Liver (tissue), 9 donors: ENCODE data around the gene AGBL4. TPM values are rescaled to one million over a fixed set of nuclear protein-coding genes. Genes with fewer than 3 reads are reported as not detected.

Source experiments
- DNase-seq: peaks from one replicate; pipeline ENCODE4 v3.0.0-alpha.2; 2017; ENCODE audit warnings: low spot score
- H3K27ac ChIP-seq, 2 donors: one replicate each; pipeline ENCODE4 v1.7.0; 2013; ENCODE audit warnings: inconsistent platforms in 2 of 2, low read length in 2 of 2, control low read depth in 1 of 2, low read depth in 1 of 2, mild to moderate bottlenecking in 1 of 2
- H3K27me3 ChIP-seq, 4 donors: one replicate each; pipeline versions ENCODE4 v1.6.1 to v1.7.0; 2013; ENCODE audit warnings: low read length in 3 of 4, inconsistent platforms in 1 of 4, mild to moderate bottlenecking in 1 of 4, moderate library complexity in 1 of 4; ENCODE audit not compliant: control insufficient read depth in 4 of 4, insufficient read depth in 4 of 4
- H3K36me3 ChIP-seq, 4 donors: one replicate each; pipeline versions ENCODE4 v1.6.1 to v1.7.0; 2013; ENCODE audit warnings: low read length in 3 of 4, mild to moderate bottlenecking in 3 of 4, low read depth in 1 of 4, moderate library complexity in 1 of 4; ENCODE audit not compliant: control insufficient read depth in 4 of 4, insufficient read depth in 3 of 4
- H3K4me1 ChIP-seq, 4 donors: one replicate each; pipeline versions ENCODE4 v1.6.1 to v1.7.0; 2013; ENCODE audit warnings: low read length in 3 of 4, mild to moderate bottlenecking in 3 of 4, moderate library complexity in 1 of 4; ENCODE audit not compliant: control insufficient read depth in 4 of 4, insufficient read depth in 4 of 4
- H3K4me3 ChIP-seq, 3 donors: one replicate each; pipeline versions ENCODE4 v1.6.1 to v1.7.0; 2013; ENCODE audit warnings: low read length in 3 of 3, control low read depth in 1 of 3, low read depth in 1 of 3, mild to moderate bottlenecking in 1 of 3
- H3K9ac ChIP-seq, 2 donors: one replicate each; pipeline ENCODE4 v1.7.0; 2013; ENCODE audit warnings: low read length in 2 of 2, mild to moderate bottlenecking in 2 of 2, moderate library complexity in 2 of 2, control low read depth in 1 of 2, low read depth in 1 of 2
- H3K9me3 ChIP-seq, 4 donors: one replicate each; pipeline versions ENCODE4 v1.6.1 to v1.7.0; 2013; ENCODE audit warnings: low read length in 3 of 4; ENCODE audit not compliant: control insufficient read depth in 4 of 4
- EGR1 ChIP-seq, 2 donors: IDR thresholded peaks; 2 replicates each; pipeline ENCODE4 v1.6.1; 2016 to 2018; ENCODE audit warnings: antibody characterized with exemption in 2 of 2, low read depth in 2 of 2
- FOXA1 ChIP-seq: IDR thresholded peaks from 2 replicates; pipeline ENCODE4 v1.6.1; 2016; ENCODE audit warnings: antibody characterized with exemption
- GABPA ChIP-seq, 2 donors: IDR thresholded peaks in 1 of 2; conservative IDR thresholded peaks in 1 of 2; 2 replicates each; pipeline ENCODE4 v1.6.1; 2016; ENCODE audit warnings: antibody characterized with exemption in 2 of 2, mild to moderate bottlenecking in 1 of 2, moderate library complexity in 1 of 2
- HNF4A ChIP-seq, 2 donors: conservative IDR thresholded peaks; 2 replicates each; pipeline ENCODE4 v1.6.1; 2016; ENCODE audit warnings: antibody characterized with exemption in 2 of 2, mild to moderate bottlenecking in 2 of 2
- HNF4G ChIP-seq: IDR thresholded peaks from 2 replicates; pipeline ENCODE4 v1.6.1; 2016; ENCODE audit warnings: antibody characterized with exemption
- JUND ChIP-seq, 2 donors: IDR thresholded peaks; 2 replicates each; pipeline ENCODE4 v1.6.1; 2016; ENCODE audit warnings: antibody characterized with exemption in 2 of 2
- RXRA ChIP-seq, 2 donors: IDR thresholded peaks; 2 replicates each; pipeline ENCODE4 v1.6.1; 2017 to 2018; ENCODE audit warnings: antibody characterized with exemption in 2 of 2, mild to moderate bottlenecking in 1 of 2
- SP1 ChIP-seq: IDR thresholded peaks from 2 replicates; pipeline ENCODE4 v1.6.1; 2018; ENCODE audit warnings: antibody characterized with exemption, mild to moderate bottlenecking
- TAF1 ChIP-seq: conservative IDR thresholded peaks from 2 replicates; pipeline ENCODE4 v1.6.1; 2016; ENCODE audit warnings: antibody characterized with exemption, mild to moderate bottlenecking
- YY1 ChIP-seq: IDR thresholded peaks from 2 replicates; pipeline ENCODE4 v1.6.1; 2016; ENCODE audit warnings: antibody characterized with exemption, mild to moderate bottlenecking
- WGBS: extraction: QIAGEN DNeasy Blood & Tissue Kit; methylation state at CpG from one replicate; pipeline ENCODE4 v1.1.7; 2013; 5-methylcytosine and 5-hydroxymethylcytosine counted together
- polyA plus RNA-seq, 2 donors: library from polyadenylated mRNA; stranded (reverse) in 1 of 2; unstranded in 1 of 2; fragments of 200-250 nt in 1 of 2; fragments of >200 nt in 1 of 2; fragmentation: Nextera tagmentation in 1 of 2; extraction: Ambion mirVana in 1 of 2; gene quantifications; one replicate each; pipeline versions ENCODE4 v1.2.1 to v1.2.3, GENCODE V29; 2013 to 2015
- total RNA-seq, 2 donors: library from RNA; depleted of rRNA; stranded (reverse); fragments of >200 nt; gene quantifications; one replicate each; pipeline ENCODE4 v1.2.3, GENCODE V29; 2014
- TF ChIP-seq, protein P1 (sequence below): IDR thresholded peaks from 2 replicates; pipeline ENCODE4 v1.6.1; 2016; ENCODE audit warnings: antibody characterized with exemption
- TF ChIP-seq, protein P2 (sequence below): IDR thresholded peaks from 2 replicates; pipeline ENCODE4 v1.6.1; 2016; ENCODE audit warnings: antibody characterized with exemption, mild to moderate bottlenecking
- TF ChIP-seq, protein P3 (sequence below): IDR thresholded peaks from 2 replicates; pipeline ENCODE4 v1.6.1; 2016; ENCODE audit warnings: antibody characterized with exemption
- TF ChIP-seq, protein P4 (sequence below): fragments of 150-350 bp; IDR thresholded peaks from 2 replicates; pipeline ENCODE4 v1.5.1; 2017; ENCODE audit warnings: improper control_type of control experiment, low read depth, low read length; ENCODE audit not compliant: missing input control
- donor health status: healthy.
- donor health status: healthy.
- donor health status: healthy.
- donor health status: healthy.
- donor health status: healthy.

AGBL4 gene
- total and polyA plus RNA-seq, 4 donors, result 0.75 to 0.76 TPM; not detected in 2

DNA sequence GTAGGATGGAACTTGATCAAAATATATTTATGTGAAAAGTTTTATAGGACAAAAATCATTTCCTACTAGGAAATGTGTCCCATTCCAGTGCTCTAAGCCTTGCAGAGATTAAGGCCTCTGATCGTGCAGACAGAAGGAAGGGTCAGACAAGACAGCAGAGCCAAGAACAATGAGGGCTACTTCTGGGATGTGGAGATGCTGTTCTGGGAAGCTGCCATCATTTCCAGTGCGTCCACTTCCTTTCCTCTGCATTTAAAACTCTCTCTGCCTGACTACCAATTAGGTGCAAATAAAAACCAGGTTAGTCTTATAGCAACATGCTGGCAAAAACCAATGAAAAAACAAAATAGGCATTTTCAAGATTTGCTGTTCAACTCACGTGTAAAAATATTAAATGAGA lies 1283.1 kb downstream of the AGBL4 start:
- TF ChIP-seq EGR1 (IDR thresholded peaks at IDR 0.05; ENCODE audit: low read depth in 2 of 2), result no peak
- TF ChIP-seq SP1, result no peak
- TF ChIP-seq GABPA (IDR thresholded peaks at IDR 0.05 in 1 of 2, conservative IDR thresholded peaks at IDR 0.05 in 1 of 2), result no peak
- TF ChIP-seq TAF1, result no peak
- TF ChIP-seq HNF4G, result no peak
- no peak for TF ChIP-seq FOXA1
- TF ChIP-seq, protein P1, sequence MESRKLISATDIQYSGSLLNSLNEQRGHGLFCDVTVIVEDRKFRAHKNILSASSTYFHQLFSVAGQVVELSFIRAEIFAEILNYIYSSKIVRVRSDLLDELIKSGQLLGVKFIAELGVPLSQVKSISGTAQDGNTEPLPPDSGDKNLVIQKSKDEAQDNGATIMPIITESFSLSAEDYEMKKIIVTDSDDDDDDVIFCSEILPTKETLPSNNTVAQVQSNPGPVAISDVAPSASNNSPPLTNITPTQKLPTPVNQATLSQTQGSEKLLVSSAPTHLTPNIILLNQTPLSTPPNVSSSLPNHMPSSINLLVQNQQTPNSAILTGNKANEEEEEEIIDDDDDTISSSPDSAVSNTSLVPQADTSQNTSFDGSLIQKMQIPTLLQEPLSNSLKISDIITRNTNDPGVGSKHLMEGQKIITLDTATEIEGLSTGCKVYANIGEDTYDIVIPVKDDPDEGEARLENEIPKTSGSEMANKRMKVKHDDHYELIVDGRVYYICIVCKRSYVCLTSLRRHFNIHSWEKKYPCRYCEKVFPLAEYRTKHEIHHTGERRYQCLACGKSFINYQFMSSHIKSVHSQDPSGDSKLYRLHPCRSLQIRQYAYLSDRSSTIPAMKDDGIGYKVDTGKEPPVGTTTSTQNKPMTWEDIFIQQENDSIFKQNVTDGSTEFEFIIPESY, result no peak
- TF ChIP-seq, protein P2, sequence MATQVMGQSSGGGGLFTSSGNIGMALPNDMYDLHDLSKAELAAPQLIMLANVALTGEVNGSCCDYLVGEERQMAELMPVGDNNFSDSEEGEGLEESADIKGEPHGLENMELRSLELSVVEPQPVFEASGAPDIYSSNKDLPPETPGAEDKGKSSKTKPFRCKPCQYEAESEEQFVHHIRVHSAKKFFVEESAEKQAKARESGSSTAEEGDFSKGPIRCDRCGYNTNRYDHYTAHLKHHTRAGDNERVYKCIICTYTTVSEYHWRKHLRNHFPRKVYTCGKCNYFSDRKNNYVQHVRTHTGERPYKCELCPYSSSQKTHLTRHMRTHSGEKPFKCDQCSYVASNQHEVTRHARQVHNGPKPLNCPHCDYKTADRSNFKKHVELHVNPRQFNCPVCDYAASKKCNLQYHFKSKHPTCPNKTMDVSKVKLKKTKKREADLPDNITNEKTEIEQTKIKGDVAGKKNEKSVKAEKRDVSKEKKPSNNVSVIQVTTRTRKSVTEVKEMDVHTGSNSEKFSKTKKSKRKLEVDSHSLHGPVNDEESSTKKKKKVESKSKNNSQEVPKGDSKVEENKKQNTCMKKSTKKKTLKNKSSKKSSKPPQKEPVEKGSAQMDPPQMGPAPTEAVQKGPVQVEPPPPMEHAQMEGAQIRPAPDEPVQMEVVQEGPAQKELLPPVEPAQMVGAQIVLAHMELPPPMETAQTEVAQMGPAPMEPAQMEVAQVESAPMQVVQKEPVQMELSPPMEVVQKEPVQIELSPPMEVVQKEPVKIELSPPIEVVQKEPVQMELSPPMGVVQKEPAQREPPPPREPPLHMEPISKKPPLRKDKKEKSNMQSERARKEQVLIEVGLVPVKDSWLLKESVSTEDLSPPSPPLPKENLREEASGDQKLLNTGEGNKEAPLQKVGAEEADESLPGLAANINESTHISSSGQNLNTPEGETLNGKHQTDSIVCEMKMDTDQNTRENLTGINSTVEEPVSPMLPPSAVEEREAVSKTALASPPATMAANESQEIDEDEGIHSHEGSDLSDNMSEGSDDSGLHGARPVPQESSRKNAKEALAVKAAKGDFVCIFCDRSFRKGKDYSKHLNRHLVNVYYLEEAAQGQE, result no peak
- no peak for TF ChIP-seq YY1
- TF ChIP-seq, protein P3, sequence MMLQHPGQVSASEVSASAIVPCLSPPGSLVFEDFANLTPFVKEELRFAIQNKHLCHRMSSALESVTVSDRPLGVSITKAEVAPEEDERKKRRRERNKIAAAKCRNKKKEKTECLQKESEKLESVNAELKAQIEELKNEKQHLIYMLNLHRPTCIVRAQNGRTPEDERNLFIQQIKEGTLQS, result no peak
- no peak for TF ChIP-seq HNF4A (conservative IDR thresholded peaks at IDR 0.05)

DNA sequence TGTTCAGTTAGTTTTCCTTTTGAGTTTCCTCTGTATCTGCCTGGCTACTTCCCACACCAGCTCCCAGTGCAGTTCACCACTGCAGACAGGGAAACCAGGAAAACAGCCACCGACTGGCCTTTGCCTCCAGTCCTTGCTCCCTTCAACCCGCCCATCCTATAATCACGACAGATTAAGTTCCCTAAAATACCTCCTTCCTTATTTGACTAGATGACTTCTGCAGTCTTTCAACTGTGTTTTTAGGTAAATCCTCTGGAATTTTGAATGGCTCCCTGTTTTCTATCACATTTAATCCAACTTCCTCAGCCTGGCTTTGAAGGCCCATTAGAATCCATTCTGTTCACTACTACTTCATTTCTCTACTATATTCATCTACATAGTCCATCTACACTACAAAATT lies 1284.7 kb downstream of the AGBL4 start:
- no peak overlapping the region for H3K27ac ChIP-seq
- no peaks in the 10 kb centered on the region for H3K4me1 ChIP-seq
- H3K9ac ChIP-seq, result no peak overlapping the region
- no peaks in the 10 kb centered on the region for H3K9me3 ChIP-seq
- no peaks in the 10 kb centered on the region for H3K27me3 ChIP-seq
- DNase-seq, result no peak
- no peak overlapping the region for H3K4me3 ChIP-seq
- TF ChIP-seq HNF4A (conservative IDR thresholded peaks at IDR 0.05), result no peak
- no peak for TF ChIP-seq TAF1
- TF ChIP-seq JUND (IDR thresholded peaks at IDR 0.05), result no peak
- TF ChIP-seq, protein P1, result no peak
- TF ChIP-seq, protein P4, sequence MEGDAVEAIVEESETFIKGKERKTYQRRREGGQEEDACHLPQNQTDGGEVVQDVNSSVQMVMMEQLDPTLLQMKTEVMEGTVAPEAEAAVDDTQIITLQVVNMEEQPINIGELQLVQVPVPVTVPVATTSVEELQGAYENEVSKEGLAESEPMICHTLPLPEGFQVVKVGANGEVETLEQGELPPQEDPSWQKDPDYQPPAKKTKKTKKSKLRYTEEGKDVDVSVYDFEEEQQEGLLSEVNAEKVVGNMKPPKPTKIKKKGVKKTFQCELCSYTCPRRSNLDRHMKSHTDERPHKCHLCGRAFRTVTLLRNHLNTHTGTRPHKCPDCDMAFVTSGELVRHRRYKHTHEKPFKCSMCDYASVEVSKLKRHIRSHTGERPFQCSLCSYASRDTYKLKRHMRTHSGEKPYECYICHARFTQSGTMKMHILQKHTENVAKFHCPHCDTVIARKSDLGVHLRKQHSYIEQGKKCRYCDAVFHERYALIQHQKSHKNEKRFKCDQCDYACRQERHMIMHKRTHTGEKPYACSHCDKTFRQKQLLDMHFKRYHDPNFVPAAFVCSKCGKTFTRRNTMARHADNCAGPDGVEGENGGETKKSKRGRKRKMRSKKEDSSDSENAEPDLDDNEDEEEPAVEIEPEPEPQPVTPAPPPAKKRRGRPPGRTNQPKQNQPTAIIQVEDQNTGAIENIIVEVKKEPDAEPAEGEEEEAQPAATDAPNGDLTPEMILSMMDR, result no peak
- TF ChIP-seq FOXA1, result no peak
- TF ChIP-seq, protein P2, result no peak
- no peak for TF ChIP-seq HNF4G
- no peak for TF ChIP-seq RXRA (IDR thresholded peaks at IDR 0.05)
- H3K36me3 ChIP-seq, result no peaks in the 10 kb centered on the region
- WGBS, result 58% methylated on average over 3 of the region's 3 CpGs

More for the DNA sequence above, 1283.1 kb downstream of the AGBL4 start:
- Histone ChIP-seq H3K9ac (no peak overlapping the region), H3K4me3 (no peak overlapping the region), H3K27ac (no peak overlapping the region), H3K9me3 (no peaks in the 10 kb centered on the region), H3K36me3 (no peaks in the 10 kb centered on the region), H3K27me3 (no peaks in the 10 kb centered on the region), H3K4me1 (no peaks in the 10 kb centered on the region)
- WGBS, result 83% methylated on average over 3 of the region's 3 CpGs
- DNase-seq, result no peak
